ENCODE results near the gene SMPD3.

SMPD3 gene

DNA sequence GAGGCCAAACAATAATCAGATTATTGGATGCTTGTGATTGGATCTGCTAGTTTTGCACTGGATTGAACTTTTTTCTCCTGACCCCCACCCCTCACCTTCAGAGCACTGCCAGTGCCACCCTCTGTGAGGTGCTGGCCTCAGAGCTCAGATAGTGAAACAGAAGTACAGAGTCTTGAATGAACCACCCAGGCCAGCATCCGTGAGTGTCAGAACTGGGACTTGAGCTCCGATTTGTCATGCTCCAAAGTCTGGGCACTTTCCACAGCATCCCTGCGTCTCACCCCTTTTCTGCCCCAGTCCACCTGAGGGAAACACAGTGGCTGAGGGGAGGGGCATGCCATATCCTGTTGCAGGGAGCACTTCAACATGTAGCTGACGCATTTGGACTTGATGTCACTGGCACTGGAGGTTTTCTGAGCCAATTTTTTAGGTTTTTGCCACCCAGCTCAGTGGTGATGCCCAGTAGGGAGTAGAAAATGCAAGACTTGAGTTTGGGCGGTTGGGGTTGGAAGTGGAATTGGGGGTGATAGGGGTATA lies 47.3 kb downstream of the SMPD3 start:
- Histone ChIP-seq H3K4me3 (ENCODE audit: low read depth in 1 of 5, low read length in 5 of 5) (no peak overlapping the region), H3K9ac (ENCODE audit: low read length in 5 of 5) (no peak overlapping the region), H3K27me3 (ENCODE audit: control insufficient read depth in 5 of 5, insufficient read depth in 4 of 5, low read length in 5 of 5) (peaks cover 0 to 7% (median 0%) of the 10 kb centered on the region in 5 donors), H3K27ac (ENCODE audit: low read depth, low read length) (no peak overlapping the region), H3K4me1 (ENCODE audit: control insufficient read depth in 5 of 5, insufficient read depth in 5 of 5, low read length in 5 of 5) (peaks cover 0 to 10% (median 8%) of the 10 kb centered on the region in 5 donors), H3K36me3 (ENCODE audit: control insufficient read depth in 5 of 5, insufficient read depth in 5 of 5, low read length in 5 of 5) (no peaks in the 10 kb centered on the region), H3K9me3 (ENCODE audit: control insufficient read depth in 5 of 5, low read length in 5 of 5) (no peaks in the 10 kb centered on the region)

DNA sequence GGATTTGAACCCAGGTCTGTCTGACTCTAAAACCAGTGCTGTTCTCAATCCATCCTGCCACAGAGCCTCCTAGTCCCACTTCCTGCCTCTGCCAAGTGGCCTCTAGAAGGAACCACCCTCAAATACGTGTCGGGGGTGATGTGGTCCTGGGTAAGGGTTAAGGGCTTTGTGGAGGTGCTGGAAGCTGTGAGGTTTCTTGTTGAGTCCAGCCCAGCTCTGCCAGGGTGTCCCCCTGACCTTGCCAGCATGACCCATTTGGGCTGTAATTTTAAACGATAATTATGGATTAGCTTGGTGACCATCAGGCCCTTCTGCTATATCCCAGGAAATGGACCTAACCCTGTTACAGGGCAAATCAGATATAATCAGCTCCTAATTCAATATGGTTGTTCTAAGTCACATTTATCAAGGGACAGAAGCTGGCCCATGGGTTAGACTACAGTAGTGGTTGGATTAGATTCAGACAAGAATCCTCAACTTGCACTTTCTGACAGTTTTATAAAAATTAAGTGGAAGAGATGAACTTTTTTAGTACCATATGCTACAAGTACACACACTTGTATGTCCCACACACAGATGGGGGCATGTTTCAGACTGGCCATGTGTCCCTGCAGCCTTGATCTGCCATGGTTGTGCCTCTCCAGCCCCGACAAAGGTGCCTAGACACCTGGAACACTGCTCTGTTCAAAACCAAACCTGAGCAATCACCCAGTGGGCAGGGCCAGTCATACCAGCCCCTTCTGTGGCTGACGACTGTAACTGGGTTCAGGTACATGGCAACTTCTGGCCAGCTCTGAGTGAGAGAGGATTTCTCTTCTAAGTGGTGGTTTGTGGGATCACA lies 48.0 kb downstream of the SMPD3 start:
- Histone ChIP-seq H3K4me1 (ENCODE audit: control insufficient read depth in 5 of 5, insufficient read depth in 5 of 5, low read length in 5 of 5) (peaks cover 0 to 10% (median 8%) of the 10 kb centered on the region in 5 donors), H3K9ac (ENCODE audit: low read length in 5 of 5) (no peak overlapping the region), H3K36me3 (ENCODE audit: control insufficient read depth in 5 of 5, insufficient read depth in 5 of 5, low read length in 5 of 5) (no peaks in the 10 kb centered on the region), H3K9me3 (ENCODE audit: control insufficient read depth in 5 of 5, low read length in 5 of 5) (no peaks in the 10 kb centered on the region), H3K27ac (ENCODE audit: low read depth, low read length) (no peak overlapping the region), H3K27me3 (ENCODE audit: control insufficient read depth in 5 of 5, insufficient read depth in 4 of 5, low read length in 5 of 5) (peaks cover 0 to 4% (median 0%) of the 10 kb centered on the region in 5 donors), H3K4me3 (ENCODE audit: low read depth in 1 of 5, low read length in 5 of 5) (no peak overlapping the region)

DNA sequence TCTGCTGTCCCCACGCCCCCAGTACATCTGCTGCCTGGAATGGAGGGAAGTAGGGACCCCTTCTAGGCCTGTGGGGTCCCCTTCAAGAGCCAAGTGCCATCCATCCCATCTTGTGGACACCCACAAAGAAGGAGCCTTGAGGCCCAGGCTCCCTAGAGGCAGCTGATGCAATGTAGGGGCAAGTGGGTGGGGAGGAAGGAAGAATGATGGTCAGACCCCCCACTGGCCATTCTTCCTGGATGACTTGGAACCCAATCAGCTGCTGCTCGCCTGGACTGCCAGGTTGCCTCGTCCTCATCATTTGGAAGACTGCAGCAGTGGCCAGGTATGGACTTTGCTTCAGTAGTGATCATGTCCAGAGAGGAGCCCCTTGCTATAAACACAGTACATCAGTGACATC lies 48.9 kb downstream of the SMPD3 start:
- no peaks in the 10 kb centered on the region for H3K36me3 ChIP-seq (ENCODE audit: control insufficient read depth in 5 of 5, insufficient read depth in 5 of 5, low read length in 5 of 5)
- no peaks in the 10 kb centered on the region for H3K9me3 ChIP-seq (ENCODE audit: control insufficient read depth in 5 of 5, low read length in 5 of 5)
- no peak overlapping the region for H3K9ac ChIP-seq (ENCODE audit: low read length in 5 of 5)
- H3K27ac ChIP-seq (ENCODE audit: low read depth, low read length), result no peak overlapping the region
- no peak overlapping the region for H3K4me3 ChIP-seq (ENCODE audit: low read depth in 1 of 5, low read length in 5 of 5)
- peaks cover 0 to 6% (median 3%) of the 10 kb centered on the region in 5 donors for H3K4me1 ChIP-seq (ENCODE audit: control insufficient read depth in 5 of 5, insufficient read depth in 5 of 5, low read length in 5 of 5)
- peaks cover 0 to 4% (median 0%) of the 10 kb centered on the region in 5 donors for H3K27me3 ChIP-seq (ENCODE audit: control insufficient read depth in 5 of 5, insufficient read depth in 4 of 5, low read length in 5 of 5)

DNA sequence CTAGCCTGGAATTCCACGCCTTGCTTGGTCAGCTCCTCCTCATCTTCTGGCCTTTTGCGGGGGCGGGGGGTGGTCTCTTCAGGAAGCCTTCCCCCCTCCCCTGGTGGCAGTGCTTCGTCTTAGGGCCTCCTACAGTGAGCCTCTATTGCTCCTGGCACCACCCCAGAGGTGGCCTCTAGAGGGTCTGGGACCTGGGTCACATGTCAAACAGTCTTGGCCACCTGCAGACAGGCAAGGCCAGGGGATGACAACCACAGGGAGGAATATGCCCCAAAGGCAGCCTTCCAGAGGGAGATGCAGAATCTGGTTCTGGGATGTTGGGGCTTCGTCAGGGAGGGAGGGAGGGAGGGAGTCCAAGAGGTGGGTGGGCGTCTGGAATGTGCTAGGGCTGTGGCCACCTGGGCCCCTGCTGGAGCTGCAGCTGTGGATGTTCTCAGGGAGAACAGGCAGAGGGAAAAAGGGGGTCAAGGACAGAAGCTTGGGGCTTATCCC lies 50.6 kb downstream of the SMPD3 start:
- Histone ChIP-seq H3K4me3 (ENCODE audit: low read depth in 1 of 5, low read length in 5 of 5) (no peak overlapping the region), H3K9ac (ENCODE audit: low read length in 5 of 5) (no peak overlapping the region), H3K27me3 (ENCODE audit: control insufficient read depth in 5 of 5, insufficient read depth in 4 of 5, low read length in 5 of 5) (peaks cover 0 to 4% (median 0%) of the 10 kb centered on the region in 5 donors), H3K27ac (ENCODE audit: low read depth, low read length) (no peak overlapping the region), H3K9me3 (ENCODE audit: control insufficient read depth in 5 of 5, low read length in 5 of 5) (no peaks in the 10 kb centered on the region), H3K36me3 (ENCODE audit: control insufficient read depth in 5 of 5, insufficient read depth in 5 of 5, low read length in 5 of 5) (no peaks in the 10 kb centered on the region), H3K4me1 (ENCODE audit: control insufficient read depth in 5 of 5, insufficient read depth in 5 of 5, low read length in 5 of 5) (peaks cover 0 to 5% (median 0%) of the 10 kb centered on the region in 5 donors)

DNA sequence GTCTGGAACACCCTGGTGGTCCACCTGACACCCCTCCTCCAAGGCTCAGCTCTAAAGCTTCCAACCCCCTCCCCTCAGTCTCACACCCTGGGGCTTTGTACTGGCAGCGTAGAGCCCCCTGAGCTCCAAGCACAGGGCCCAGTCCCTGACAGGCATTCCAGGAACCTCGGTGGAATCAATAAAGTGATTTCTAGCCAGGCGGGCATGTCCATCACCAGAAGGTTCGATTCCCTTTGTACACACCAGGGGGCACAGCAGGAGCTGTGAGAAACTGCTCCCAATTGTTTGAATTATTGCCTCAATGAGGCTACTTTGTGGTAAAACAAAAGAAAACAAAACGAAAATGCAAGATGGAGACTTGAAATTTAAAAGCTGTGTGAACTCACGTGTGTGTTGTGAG lies 51.8 kb downstream of the SMPD3 start:
- H3K9ac ChIP-seq (ENCODE audit: low read length in 5 of 5), result no peak overlapping the region
- no peak overlapping the region for H3K4me3 ChIP-seq (ENCODE audit: low read depth in 1 of 5, low read length in 5 of 5)
- H3K27me3 ChIP-seq (ENCODE audit: control insufficient read depth in 5 of 5, insufficient read depth in 4 of 5, low read length in 5 of 5), result peaks cover 0 to 4% (median 0%) of the 10 kb centered on the region in 5 donors
- H3K36me3 ChIP-seq (ENCODE audit: control insufficient read depth in 5 of 5, insufficient read depth in 5 of 5, low read length in 5 of 5), result no peaks in the 10 kb centered on the region
- H3K9me3 ChIP-seq (ENCODE audit: control insufficient read depth in 5 of 5, low read length in 5 of 5), result no peaks in the 10 kb centered on the region
- peaks cover 0 to 5% (median 0%) of the 10 kb centered on the region in 5 donors for H3K4me1 ChIP-seq (ENCODE audit: control insufficient read depth in 5 of 5, insufficient read depth in 5 of 5, low read length in 5 of 5)
- H3K27ac ChIP-seq (ENCODE audit: low read depth, low read length), result no peak overlapping the region

DNA sequence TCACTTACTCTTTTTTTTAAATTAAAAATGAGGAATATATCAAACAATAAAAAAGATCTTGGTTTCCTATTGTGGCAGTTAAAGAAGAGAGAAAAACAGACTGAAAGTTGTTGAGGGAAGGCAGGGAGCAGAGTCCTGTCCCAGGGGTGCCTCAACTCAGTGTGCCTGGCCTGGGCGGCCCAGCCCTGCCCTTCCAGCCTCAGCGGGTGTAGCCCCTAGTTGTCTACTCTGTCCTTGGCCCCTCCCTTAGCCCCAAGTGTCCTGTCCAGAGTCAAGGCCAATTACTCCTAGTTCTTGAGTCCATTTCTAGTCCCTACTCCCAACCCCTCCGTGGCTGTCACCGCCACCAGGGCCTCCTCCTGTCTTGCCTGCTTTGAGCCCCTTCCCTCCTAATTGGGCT lies 52.5 kb downstream of the SMPD3 start:
- H3K9ac ChIP-seq (ENCODE audit: low read length in 5 of 5), result no peak overlapping the region
- no peaks in the 10 kb centered on the region for H3K9me3 ChIP-seq (ENCODE audit: control insufficient read depth in 5 of 5, low read length in 5 of 5)
- no peaks in the 10 kb centered on the region for H3K36me3 ChIP-seq (ENCODE audit: control insufficient read depth in 5 of 5, insufficient read depth in 5 of 5, low read length in 5 of 5)
- no peak overlapping the region for H3K27ac ChIP-seq (ENCODE audit: low read depth, low read length)
- H3K4me1 ChIP-seq (ENCODE audit: control insufficient read depth in 5 of 5, insufficient read depth in 5 of 5, low read length in 5 of 5), result peaks cover 0 to 5% (median 0%) of the 10 kb centered on the region in 5 donors
- H3K27me3 ChIP-seq (ENCODE audit: control insufficient read depth in 5 of 5, insufficient read depth in 4 of 5, low read length in 5 of 5), result peaks cover 0 to 4% (median 0%) of the 10 kb centered on the region in 5 donors
- H3K4me3 ChIP-seq (ENCODE audit: low read depth in 1 of 5, low read length in 5 of 5), result no peak overlapping the region

DNA sequence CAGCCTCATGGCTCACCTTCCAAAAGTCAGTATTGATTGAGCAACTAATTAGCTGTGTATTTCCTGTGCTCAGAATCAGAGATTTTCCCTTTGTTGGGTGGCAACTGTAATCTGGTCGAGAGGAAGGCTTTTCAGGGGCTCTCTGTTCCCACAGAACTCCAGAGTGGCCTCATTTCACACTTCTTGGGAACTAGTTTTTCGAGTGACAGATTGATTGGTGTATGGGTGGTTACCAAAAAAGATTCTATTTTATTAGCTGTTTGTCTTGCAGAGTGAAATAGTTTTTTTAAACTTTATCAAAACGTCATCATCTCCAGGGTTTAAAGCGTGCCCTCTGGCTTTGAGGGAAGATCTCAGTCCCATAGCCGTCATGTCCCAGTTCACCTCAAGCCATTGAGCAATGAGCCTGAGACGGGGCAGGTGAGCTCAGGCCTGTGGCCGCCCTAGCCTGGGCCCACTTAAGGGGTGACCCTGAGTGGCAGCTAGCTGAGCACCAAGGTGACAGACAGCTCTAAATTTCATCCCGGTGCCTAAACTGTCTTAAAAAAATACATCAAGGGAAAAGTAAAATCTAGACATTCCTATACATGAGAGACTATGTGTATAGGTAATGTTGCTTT lies 53.0 kb downstream of the SMPD3 start:
- H3K4me1 ChIP-seq (ENCODE audit: control insufficient read depth in 5 of 5, insufficient read depth in 5 of 5, low read length in 5 of 5), result peaks cover 0 to 5% (median 0%) of the 10 kb centered on the region in 5 donors
- peaks cover 0 to 4% (median 0%) of the 10 kb centered on the region in 5 donors for H3K27me3 ChIP-seq (ENCODE audit: control insufficient read depth in 5 of 5, insufficient read depth in 4 of 5, low read length in 5 of 5)
- no peaks in the 10 kb centered on the region for H3K9me3 ChIP-seq (ENCODE audit: control insufficient read depth in 5 of 5, low read length in 5 of 5)
- peak overlapping the region in 1 of 5 donors; percentile 37 for H3K9ac ChIP-seq (ENCODE audit: low read length in 5 of 5)
- no peak overlapping the region for H3K4me3 ChIP-seq (ENCODE audit: low read depth in 1 of 5, low read length in 5 of 5)
- H3K36me3 ChIP-seq (ENCODE audit: control insufficient read depth in 5 of 5, insufficient read depth in 5 of 5, low read length in 5 of 5), result no peaks in the 10 kb centered on the region
- no peak overlapping the region for H3K27ac ChIP-seq (ENCODE audit: low read depth, low read length)

DNA sequence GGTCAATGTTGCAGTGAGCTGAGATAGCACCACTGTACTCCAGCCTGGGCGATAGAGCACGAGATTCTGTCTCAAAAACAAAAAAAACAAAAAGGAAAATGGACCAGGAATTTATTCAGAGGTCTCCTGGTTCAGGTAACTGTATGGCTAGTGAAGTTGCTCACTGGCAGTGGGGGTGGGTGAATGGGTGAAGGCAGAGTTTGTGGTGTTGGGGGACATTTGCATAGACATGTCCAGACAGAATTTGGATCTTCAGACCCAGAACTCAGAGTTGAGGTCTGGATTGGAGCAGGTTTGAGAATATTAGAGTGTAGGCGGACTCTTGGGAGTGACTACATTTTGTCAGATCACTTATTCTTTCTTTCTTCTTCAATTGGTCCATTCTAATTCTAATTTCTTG lies 55.0 kb downstream of the SMPD3 start:
- no peaks in the 10 kb centered on the region for H3K9me3 ChIP-seq (ENCODE audit: control insufficient read depth in 5 of 5, low read length in 5 of 5)
- no peak overlapping the region for H3K27ac ChIP-seq (ENCODE audit: low read depth, low read length)
- H3K4me3 ChIP-seq (ENCODE audit: low read depth in 1 of 5, low read length in 5 of 5), result no peak overlapping the region
- no peaks in the 10 kb centered on the region for H3K36me3 ChIP-seq (ENCODE audit: control insufficient read depth in 5 of 5, insufficient read depth in 5 of 5, low read length in 5 of 5)
- H3K4me1 ChIP-seq (ENCODE audit: control insufficient read depth in 5 of 5, insufficient read depth in 5 of 5, low read length in 5 of 5), result peaks cover 0 to 5% (median 0%) of the 10 kb centered on the region in 5 donors
- peaks cover 0 to 4% (median 0%) of the 10 kb centered on the region in 5 donors for H3K27me3 ChIP-seq (ENCODE audit: control insufficient read depth in 5 of 5, insufficient read depth in 4 of 5, low read length in 5 of 5)
- H3K9ac ChIP-seq (ENCODE audit: low read length in 5 of 5), result no peak overlapping the region

DNA sequence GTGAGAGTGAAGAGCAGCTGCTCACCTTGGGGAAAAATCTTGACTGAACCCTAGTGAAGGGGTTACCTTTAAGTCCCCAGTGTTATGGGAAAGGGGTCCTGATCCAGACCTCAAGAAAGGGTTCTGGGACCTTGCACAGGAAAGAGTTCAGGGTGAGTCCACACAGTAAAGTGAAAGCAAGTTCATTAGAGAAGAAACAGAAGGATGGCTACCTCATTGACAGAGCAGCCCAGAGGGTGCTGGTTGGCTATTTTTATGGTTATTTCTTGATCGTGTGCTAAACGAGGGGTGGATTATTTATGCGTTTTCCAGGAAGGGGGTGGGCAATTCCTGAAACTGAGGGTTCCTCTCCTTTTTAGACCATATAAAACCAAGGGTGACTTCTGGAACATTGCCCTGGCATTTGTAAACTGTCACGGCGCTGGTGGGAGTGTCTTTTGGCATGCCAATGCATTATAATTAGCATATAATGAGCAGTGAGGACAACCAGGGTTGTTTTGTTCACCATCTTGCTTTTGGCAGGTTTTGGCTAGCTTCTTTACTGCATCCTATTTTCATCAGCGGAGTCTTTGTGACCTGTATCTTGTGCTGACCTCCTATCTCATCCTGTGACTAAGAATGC lies 58.4 kb downstream of the SMPD3 start:
- Histone ChIP-seq H3K4me3 (ENCODE audit: low read depth in 1 of 5, low read length in 5 of 5) (no peak overlapping the region), H3K27ac (ENCODE audit: low read depth, low read length) (no peak overlapping the region), H3K36me3 (ENCODE audit: control insufficient read depth in 5 of 5, insufficient read depth in 5 of 5, low read length in 5 of 5) (no peaks in the 10 kb centered on the region), H3K9ac (ENCODE audit: low read length in 5 of 5) (no peak overlapping the region), H3K9me3 (ENCODE audit: control insufficient read depth in 5 of 5, low read length in 5 of 5) (no peaks in the 10 kb centered on the region), H3K4me1 (ENCODE audit: control insufficient read depth in 5 of 5, insufficient read depth in 5 of 5, low read length in 5 of 5) (peaks cover 0 to 5% (median 0%) of the 10 kb centered on the region in 5 donors), H3K27me3 (ENCODE audit: control insufficient read depth in 5 of 5, insufficient read depth in 4 of 5, low read length in 5 of 5) (no peaks in the 10 kb centered on the region)

Data from subcutaneous abdominal adipose tissue (tissue), 5 donors.